Testis (tissue), 3 donors: ENCODE data around the gene ZNF827. TPM values are rescaled to one million over a fixed set of nuclear protein-coding genes. Genes with fewer than 3 reads are reported as not detected.

Source experiments
- DNase-seq: peaks from one replicate; pipeline ENCODE4 v3.0.0-alpha.2; 2019
- H3K27ac ChIP-seq, 2 donors: fragments of 200-600 bp; sonication (generic); one replicate each; pipeline ENCODE4 v1.5.1; 2019
- H3K27me3 ChIP-seq: fragments of 200-600 bp; sonication (generic); one replicate; pipeline ENCODE4 v1.5.1; 2019
- H3K36me3 ChIP-seq: fragments of 200-600 bp; sonication (generic); one replicate; pipeline ENCODE4 v1.5.1; 2017; ENCODE audit warnings: low read depth; ENCODE audit errors: missing control alignments
- H3K4me1 ChIP-seq: fragments of 200-600 bp; sonication (generic); one replicate; pipeline ENCODE4 v1.5.1; 2019
- H3K4me3 ChIP-seq, 2 donors: fragments of 200-600 bp; sonication (generic); one replicate each; pipeline ENCODE4 v1.5.1; 2017 to 2019
- H3K9me3 ChIP-seq: fragments of 200-600 bp; sonication (generic); one replicate; pipeline ENCODE4 v1.5.1; 2017
- POLR2A ChIP-seq: fragments of 450-650 bp; IDR thresholded peaks from one replicate; pipeline ENCODE4 v1.6.1; 2017; ENCODE audit warnings: antibody characterized with exemption, mild to moderate bottlenecking, moderate library complexity
- WGBS, 2 donors: methylation state at CpG; one replicate each; pipeline ENCODE4 v1.1.5; 2018; 5-methylcytosine and 5-hydroxymethylcytosine counted together
- intact Hi-C: fragments of 100-400 bp; cut with DNase I; formaldehyde crosslinking; loops from one replicate; pipeline ENCODE4 v1.15.1; 2023; ENCODE audit warnings: low total_unique reads
- polyA plus RNA-seq: library from polyadenylated mRNA; stranded (reverse); fragments of 350-450 nt; fragmentation: Illumina TruSeq; extraction: RNeasy Lipid Tissue Mini Kit (QIAGEN cat#74804); gene quantifications from one replicate; pipeline ENCODE4 v1.2.3, GENCODE V29; 2014; ENCODE audit warnings: low read depth, low replicate concordance; ENCODE audit not compliant: insufficient read depth
- total RNA-seq, 2 donors: library from RNA; depleted of rRNA; stranded (reverse); fragments of >200 nt; gene quantifications; one replicate each; pipeline ENCODE4 v1.2.3, GENCODE V29; 2016
- TF ChIP-seq, protein P1 (sequence below), 3 experiments: fragments of 450-650 bp in 2 of 3; fragments of 200-600 bp in 1 of 3; sonication (generic) in 1 of 3; IDR thresholded peaks; one replicate each; pipeline ENCODE4 v1.5.1; 2016 to 2019; ENCODE audit warnings: antibody characterized with exemption in 3 of 3, mild to moderate bottlenecking in 2 of 3, moderate library complexity in 1 of 3

The ZNF827 gene
- total and polyA plus RNA-seq, 3 donors from 2014 or later: 13.9 to 46.8 (median 37.5) TPM

DNA sequence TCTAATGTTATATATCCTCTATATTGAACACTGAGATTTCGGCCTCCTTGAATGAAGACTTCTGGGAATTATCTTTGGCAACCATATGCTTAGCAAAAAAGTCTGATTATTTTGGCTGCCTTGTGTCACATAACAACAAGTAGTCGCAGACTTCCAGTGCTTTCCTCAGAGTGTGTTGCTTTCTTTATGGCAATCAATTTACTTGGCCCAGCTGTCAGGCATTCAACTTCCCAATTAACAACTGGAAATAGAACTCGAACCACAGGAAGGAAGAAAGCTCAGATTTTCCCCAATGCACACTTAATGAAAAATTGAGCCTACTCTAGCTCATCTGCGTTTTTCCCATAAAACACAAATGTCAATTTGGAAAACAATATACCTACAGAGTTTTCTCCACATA is 71.6 kb downstream of the ZNF827 start:
- H3K36me3 ChIP-seq: no peaks in the 10 kb centered on the region
- H3K4me1 ChIP-seq: no peaks in the 10 kb centered on the region
- no peak for DNase-seq
- intact Hi-C loops: no loop called here
- no peaks in the 10 kb centered on the region for H3K9me3 ChIP-seq
- H3K4me3 ChIP-seq: no peak overlapping the region
- H3K27me3 ChIP-seq: no peaks in the 10 kb centered on the region
- 79 to 87% methylated on average over 4 of the region's 4 CpGs for WGBS, 2 donors
- no peak overlapping the region for H3K27ac ChIP-seq
- TF ChIP-seq POLR2A: no peak
- TF ChIP-seq, protein P1, sequence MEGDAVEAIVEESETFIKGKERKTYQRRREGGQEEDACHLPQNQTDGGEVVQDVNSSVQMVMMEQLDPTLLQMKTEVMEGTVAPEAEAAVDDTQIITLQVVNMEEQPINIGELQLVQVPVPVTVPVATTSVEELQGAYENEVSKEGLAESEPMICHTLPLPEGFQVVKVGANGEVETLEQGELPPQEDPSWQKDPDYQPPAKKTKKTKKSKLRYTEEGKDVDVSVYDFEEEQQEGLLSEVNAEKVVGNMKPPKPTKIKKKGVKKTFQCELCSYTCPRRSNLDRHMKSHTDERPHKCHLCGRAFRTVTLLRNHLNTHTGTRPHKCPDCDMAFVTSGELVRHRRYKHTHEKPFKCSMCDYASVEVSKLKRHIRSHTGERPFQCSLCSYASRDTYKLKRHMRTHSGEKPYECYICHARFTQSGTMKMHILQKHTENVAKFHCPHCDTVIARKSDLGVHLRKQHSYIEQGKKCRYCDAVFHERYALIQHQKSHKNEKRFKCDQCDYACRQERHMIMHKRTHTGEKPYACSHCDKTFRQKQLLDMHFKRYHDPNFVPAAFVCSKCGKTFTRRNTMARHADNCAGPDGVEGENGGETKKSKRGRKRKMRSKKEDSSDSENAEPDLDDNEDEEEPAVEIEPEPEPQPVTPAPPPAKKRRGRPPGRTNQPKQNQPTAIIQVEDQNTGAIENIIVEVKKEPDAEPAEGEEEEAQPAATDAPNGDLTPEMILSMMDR (IDR thresholded peaks at IDR 0.05): no peak

DNA sequence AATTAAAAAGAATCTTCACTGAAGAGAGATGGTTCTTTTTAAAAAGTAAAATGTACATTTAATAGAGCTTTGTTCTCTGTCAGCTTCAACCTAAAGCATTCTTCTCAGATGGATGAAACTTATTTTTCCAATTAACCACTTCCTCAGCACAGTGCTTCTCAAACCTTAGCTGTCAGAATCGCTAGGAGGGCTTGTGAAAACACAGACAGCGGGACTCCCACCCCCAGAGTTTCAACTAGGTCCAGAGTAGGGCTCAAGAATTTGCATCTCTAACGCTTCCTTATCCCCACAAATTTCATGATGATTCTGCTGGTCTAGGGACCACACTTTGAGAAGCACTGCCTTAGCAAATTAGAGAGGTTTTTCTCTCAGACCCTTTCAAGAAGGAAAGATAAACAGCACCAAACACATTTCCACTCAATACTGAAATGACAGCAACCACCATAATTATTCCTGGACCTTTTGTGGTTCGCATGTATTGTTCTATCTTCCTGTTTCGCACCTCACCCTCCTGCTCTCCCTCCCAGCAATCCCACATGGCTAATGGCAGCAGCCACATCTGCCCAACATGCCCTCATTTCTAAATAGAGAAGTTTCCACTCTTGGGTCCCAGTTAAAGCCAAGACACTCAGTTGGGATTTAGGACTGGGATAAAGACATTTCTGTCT is 73.2 kb downstream of the ZNF827 start:
- intact Hi-C loops: no loop called here
- Histone ChIP-seq H3K36me3 (no peaks in the 10 kb centered on the region), H3K9me3 (no peaks in the 10 kb centered on the region), H3K4me3 (no peak overlapping the region), H3K27me3 (no peaks in the 10 kb centered on the region), H3K4me1 (no peaks in the 10 kb centered on the region), H3K27ac (no peak overlapping the region)
- no peak for DNase-seq
- TF ChIP-seq, protein P1 (IDR thresholded peaks at IDR 0.05): no peak
- 81 to 86% methylated on average over 5 of the region's 5 CpGs for WGBS, 2 donors

DNA sequence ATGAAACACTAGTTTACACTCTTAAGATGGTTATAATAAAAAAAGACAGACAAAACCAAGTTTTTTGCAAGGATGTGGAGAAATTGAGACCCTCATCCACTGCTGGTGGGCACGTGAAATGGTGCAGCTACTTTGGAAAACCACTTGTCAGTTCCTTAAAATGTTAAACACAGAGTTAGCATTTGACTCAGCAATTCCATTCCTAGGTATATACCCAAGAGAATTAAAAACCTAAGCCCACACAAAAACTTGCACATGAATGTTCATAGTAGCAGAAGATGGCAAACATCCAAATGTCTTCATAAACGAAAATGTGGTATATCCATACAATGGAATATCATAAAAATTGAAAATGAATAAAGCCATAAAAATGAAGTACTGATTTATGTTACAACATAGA is 75.4 kb downstream of the ZNF827 start:
- intact Hi-C loops: no loop called here

DNA sequence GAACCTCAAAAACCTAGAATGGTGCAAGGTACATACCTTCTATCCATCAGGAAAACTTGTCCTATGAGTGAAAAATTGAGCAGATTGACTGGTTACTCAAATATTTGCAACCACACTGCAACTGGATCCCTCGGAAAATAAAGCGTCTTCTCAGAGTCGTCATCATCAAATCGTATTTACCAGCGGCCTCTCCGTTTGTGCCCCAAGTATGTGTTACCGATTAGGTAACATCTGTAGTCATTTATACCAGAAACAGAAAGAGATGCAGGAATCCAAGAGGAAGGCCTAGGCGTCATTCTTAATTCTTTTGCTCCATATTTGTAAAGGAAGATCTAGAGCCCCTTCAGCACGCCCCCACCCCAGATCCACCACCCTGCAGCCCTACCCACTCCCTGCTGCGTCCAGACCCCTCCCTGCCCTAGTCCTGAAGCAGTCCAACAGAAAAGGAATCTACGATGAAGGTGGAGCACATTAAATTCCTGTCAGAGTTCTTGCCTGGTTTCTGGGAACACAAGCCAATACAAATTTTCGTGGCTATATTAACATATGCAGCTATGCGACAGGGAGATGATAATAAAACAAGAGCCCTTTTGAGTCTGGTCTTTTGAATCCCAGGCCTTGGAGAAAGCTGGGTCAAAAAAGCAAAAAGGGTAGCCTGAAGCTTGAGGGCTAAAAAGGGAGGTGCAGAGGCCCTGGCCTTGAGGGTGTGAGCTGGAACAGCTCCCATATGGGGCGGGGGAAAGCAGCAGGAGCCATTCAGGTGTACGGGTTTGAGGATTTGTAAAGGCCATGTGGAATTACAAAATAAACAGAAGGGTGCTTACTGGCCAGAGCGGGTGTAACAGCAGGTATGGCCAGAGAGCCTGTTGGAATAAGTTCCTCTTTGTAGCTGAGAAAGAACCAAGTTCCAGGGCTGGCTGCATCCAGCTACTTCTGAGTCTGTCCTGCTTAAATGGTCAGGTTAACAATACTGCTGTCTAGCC is 77.0 kb downstream of the ZNF827 start:
- WGBS, 2 donors: 80 to 83% methylated on average over 16 of the region's 16 CpGs
- Histone ChIP-seq H3K9me3 (no peaks in the 10 kb centered on the region), H3K27ac (no peak overlapping the region)

More for the DNA sequence above, 75.4 kb downstream of the ZNF827 start:
- Histone ChIP-seq H3K27me3 (no peaks in the 10 kb centered on the region), H3K4me3 (no peak overlapping the region), H3K27ac (no peak overlapping the region), H3K36me3 (no peaks in the 10 kb centered on the region), H3K9me3 (no peaks in the 10 kb centered on the region), H3K4me1 (no peaks in the 10 kb centered on the region)
- 88 to 93% methylated on average over 2 of the region's 2 CpGs for WGBS, 2 donors
- no peak for DNase-seq
- TF ChIP-seq, protein P1 (IDR thresholded peaks at IDR 0.05): no peak
- no peak for TF ChIP-seq POLR2A

More for the DNA sequence above, 77.0 kb downstream of the ZNF827 start:
- Histone ChIP-seq H3K27me3 (no peaks in the 10 kb centered on the region), H3K36me3 (no peaks in the 10 kb centered on the region), H3K4me1 (no peaks in the 10 kb centered on the region), H3K4me3 (no peak overlapping the region)
- DNase-seq: no peak
- intact Hi-C loops: no loop called here
- TF ChIP-seq, protein P1 (IDR thresholded peaks at IDR 0.05): no peak
- no peak for TF ChIP-seq POLR2A
